Heart right ventricle (tissue), 16 donors: ENCODE data around the gene APOL3. TPM values are rescaled to one million over a fixed set of nuclear protein-coding genes. Genes with fewer than 3 reads are reported as not detected.

Experiments used
- ATAC-seq, 8 donors: fragments of 200-7000 bp; cut with Tn5 transposase; one replicate each; pipeline ENCODE4 v1.9.1; 2020; ENCODE audit warnings: mild to moderate bottlenecking in 8 of 8, moderate library complexity in 8 of 8, moderate number of reproducible peaks in 1 of 8
- DNase-seq, 2 donors: peaks; one replicate each; pipeline ENCODE4 v3.0.0-alpha.2; 2020
- H3K27ac ChIP-seq, 10 donors: fragments of 200-600 bp; sonication (generic) in 2 of 10; one replicate each; pipeline versions ENCODE4 v1.5.0 to v1.8.0; 2020 to 2022; ENCODE audit warnings: mild to moderate bottlenecking in 3 of 10
- H3K27me3 ChIP-seq, 7 donors: fragments of 200-600 bp; one replicate each; pipeline ENCODE4 v1.8.0; 2021 to 2022; ENCODE audit warnings: mild to moderate bottlenecking in 2 of 7
- H3K36me3 ChIP-seq, 9 donors: fragments of 200-600 bp; sonication (generic) in 1 of 9; one replicate each; pipeline versions ENCODE4 v1.5.0 to v1.8.0; 2020 to 2022; ENCODE audit warnings: mild to moderate bottlenecking in 2 of 9
- H3K4me1 ChIP-seq, 9 donors: fragments of 200-600 bp; sonication (generic) in 1 of 9; one replicate each; pipeline versions ENCODE4 v1.5.0 to v1.8.0; 2020 to 2022; ENCODE audit warnings: mild to moderate bottlenecking in 4 of 9
- H3K4me3 ChIP-seq, 10 donors: fragments of 200-600 bp; sonication (generic) in 2 of 10; one replicate each; pipeline versions ENCODE4 v1.5.0 to v1.8.0; 2020 to 2022; ENCODE audit warnings: mild to moderate bottlenecking in 7 of 10, moderate library complexity in 2 of 10
- H3K9me3 ChIP-seq, 11 donors: fragments of 200-600 bp in 10 of 11; sonication (generic) in 2 of 11; one replicate each; pipeline versions ENCODE4 v1.5.0 to v1.8.0; 2013 to 2022; ENCODE audit warnings: mild to moderate bottlenecking in 2 of 11, control low read depth in 1 of 11, moderate library complexity in 1 of 11
- WGBS, 2 donors: extraction: QIAGEN DNeasy Blood & Tissue Kit; methylation state at CpG; one replicate each; pipeline ENCODE4 v1.1.7; 2013; ENCODE audit warnings: inconsistent platforms in 1 of 2; 5-methylcytosine and 5-hydroxymethylcytosine counted together
- intact Hi-C, 10 donors: fragments of 100-400 bp; cut with DNase I; formaldehyde crosslinking; loops; one replicate each; pipeline versions ENCODE4 v1.11.1 to v1.14.2; 2022
- polyA plus RNA-seq, 2 donors: library from polyadenylated mRNA; stranded (reverse); fragments of 200-250 nt; gene quantifications; one replicate each; pipeline ENCODE4 v1.2.3, GENCODE V29; 2013
- total RNA-seq, 10 donors: library from RNA; stranded (reverse); fragmentation: NEBNext Ultra II Directional in 3 of 10; extraction: Animal tissue kit (Norgen Biotek cat#: 25700) in 3 of 10; gene quantifications; one replicate each; pipeline versions ENCODE4 v1.2.1 to v1.2.4, GENCODE V29; 2021 to 2023
- TF ChIP-seq, protein P1 (sequence below), 9 donors: fragments of 200-600 bp; sonication (generic) in 2 of 9; IDR thresholded peaks; one replicate each; pipeline versions ENCODE4 v1.5.0 to v1.8.0; 2021 to 2022; ENCODE audit warnings: antibody characterized with exemption in 9 of 9, mild to moderate bottlenecking in 5 of 9, moderate library complexity in 1 of 9
- donor health status: Arrhythmogenic right ventricular cardiomyopathy.
- donor health status: ischemic (EF 13 %, LVEDD 7.1; RV severe dilation, severe dysfunction).
- donor health status: healthy with polysubstance abuse.
- donor health status: DM: no; HTN: yes; CAD: no.
- donor health status: DM: no; HTN: no; CAD: no.
- donor health status: ischemic (EF 25% LVEDD 6.9; RV normal size, moderate dysfunction).
- donor health status: ischemic (EF 25% LVEDD 5.7; RV mildly dilated, moderate dysfunction).
- donor health status: healthy.
- donor health status: DM: yes; HTN: yes; CAD: no.
- donor health status: Ischemic cardiomyopathy.
- donor health status: ischemic (EF 35%, LVEDD 5.7; RV mildly dilated, moderate dysfunction).
- donor health status: nonischemic (EF 11% LVEDD 7.7; RV severe dilation, severe dysfunction).
- donor health status: DM: yes; HTN: yes; CAD: no.
- donor health status: PGD.
- donor health status: ischemic (EF 29% LVEDD 5.4; RV normal size, mild dysfunction).
- donor health status: nonischemic (EF 23%, LVEDD 6.1; RV moderate dilation, normal function).

Gene APOL3
- total and polyA plus RNA-seq, 12 donors = 17.1 to 65.9 (median 24.6) TPM

- Histone ChIP-seq H3K4me3 (no peak overlapping the region), H3K27me3 (no peaks in the 10 kb centered on the region), H3K4me1 (peaks cover 0 to 28% (median 0%) of the 10 kb centered on the region in 9 donors), H3K9me3 (no peaks in the 10 kb centered on the region), H3K27ac (peak overlapping the region in 2 of 10 donors; percentile 34 to 56), H3K36me3 (peaks cover 0 to 23% (median 12%) of the 10 kb centered on the region in 9 donors)
- intact Hi-C loops = loop anchor here in 1 of 10 donors (10.0 kb wide), 1 partner anchor 712 kb away; no protein-coding TSS in a partner anchor
- TF ChIP-seq, protein P1, sequence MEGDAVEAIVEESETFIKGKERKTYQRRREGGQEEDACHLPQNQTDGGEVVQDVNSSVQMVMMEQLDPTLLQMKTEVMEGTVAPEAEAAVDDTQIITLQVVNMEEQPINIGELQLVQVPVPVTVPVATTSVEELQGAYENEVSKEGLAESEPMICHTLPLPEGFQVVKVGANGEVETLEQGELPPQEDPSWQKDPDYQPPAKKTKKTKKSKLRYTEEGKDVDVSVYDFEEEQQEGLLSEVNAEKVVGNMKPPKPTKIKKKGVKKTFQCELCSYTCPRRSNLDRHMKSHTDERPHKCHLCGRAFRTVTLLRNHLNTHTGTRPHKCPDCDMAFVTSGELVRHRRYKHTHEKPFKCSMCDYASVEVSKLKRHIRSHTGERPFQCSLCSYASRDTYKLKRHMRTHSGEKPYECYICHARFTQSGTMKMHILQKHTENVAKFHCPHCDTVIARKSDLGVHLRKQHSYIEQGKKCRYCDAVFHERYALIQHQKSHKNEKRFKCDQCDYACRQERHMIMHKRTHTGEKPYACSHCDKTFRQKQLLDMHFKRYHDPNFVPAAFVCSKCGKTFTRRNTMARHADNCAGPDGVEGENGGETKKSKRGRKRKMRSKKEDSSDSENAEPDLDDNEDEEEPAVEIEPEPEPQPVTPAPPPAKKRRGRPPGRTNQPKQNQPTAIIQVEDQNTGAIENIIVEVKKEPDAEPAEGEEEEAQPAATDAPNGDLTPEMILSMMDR (IDR thresholded peaks at IDR 0.05) = no peak
- peak in 2 of 8 donors; percentile 17 to 47 for ATAC-seq
- WGBS, 2 donors = 76 to 78% methylated on average over 2 of the region's 2 CpGs
- DNase-seq = no peak
Observed at GRCh38 chr22:36136988-36137387, 23.6 kb downstream of the APOL3 start.

DNA sequence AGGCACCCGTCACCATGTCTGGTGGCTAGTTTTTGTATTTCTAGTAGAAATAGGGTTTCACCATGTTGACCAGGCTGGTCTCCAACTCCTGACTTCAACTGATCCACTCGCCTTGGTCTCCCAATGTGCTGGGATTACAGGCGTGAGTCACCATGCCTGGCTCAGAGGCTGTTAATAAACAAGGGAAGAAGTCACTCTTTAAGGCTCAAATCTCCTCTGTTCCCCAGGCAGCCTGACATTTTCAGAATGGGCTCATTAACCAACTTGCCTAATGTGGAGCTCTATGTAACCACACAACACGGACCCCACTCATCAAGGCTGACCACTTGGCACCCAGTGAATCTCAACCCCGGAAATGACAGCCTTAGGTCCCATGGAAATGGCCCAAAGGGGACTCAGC is 24.1 kb downstream of the APOL3 start:
- WGBS, 2 donors = 78 to 86% methylated on average over 5 of the region's 5 CpGs
- TF ChIP-seq, protein P1 (IDR thresholded peaks at IDR 0.05) = no peak
- Histone ChIP-seq H3K4me3 (no peak overlapping the region), H3K27me3 (no peaks in the 10 kb centered on the region), H3K36me3 (peaks cover 0 to 18% (median 7%) of the 10 kb centered on the region in 9 donors), H3K27ac (peak overlapping the region in 2 of 10 donors; percentile 34 to 56), H3K9me3 (no peaks in the 10 kb centered on the region), H3K4me1 (peaks cover 0 to 28% (median 0%) of the 10 kb centered on the region in 9 donors)
- DNase-seq (no peak), ATAC-seq (peak in 4 of 8 donors; percentile 20 to 68 (median 44))
- intact Hi-C loops = loop anchor here in 1 of 10 donors (10.0 kb wide), 1 partner anchor 712 kb away; no protein-coding TSS in a partner anchor

GRCh38 chr22:36135306-36135980 is 25.1 kb downstream of the APOL3 start:
- ATAC-seq (no peak), DNase-seq (no peak)
- H3K27me3 ChIP-seq = no peaks in the 10 kb centered on the region
- H3K9me3 ChIP-seq = no peaks in the 10 kb centered on the region
- H3K36me3 ChIP-seq = peaks cover 0 to 8% (median 0%) of the 10 kb centered on the region in 9 donors
- no peak overlapping the region for H3K27ac ChIP-seq
- H3K4me3 ChIP-seq = no peak overlapping the region
- peaks cover 0 to 28% (median 0%) of the 10 kb centered on the region in 9 donors for H3K4me1 ChIP-seq
- 84 to 87% methylated on average over 16 of the region's 16 CpGs for WGBS, 2 donors
- TF ChIP-seq, protein P1 (IDR thresholded peaks at IDR 0.05) = no peak
- intact Hi-C loops = loop anchor here in 1 of 10 donors (10.0 kb wide), 1 partner anchor 711 kb away; no protein-coding TSS in a partner anchor

DNA sequence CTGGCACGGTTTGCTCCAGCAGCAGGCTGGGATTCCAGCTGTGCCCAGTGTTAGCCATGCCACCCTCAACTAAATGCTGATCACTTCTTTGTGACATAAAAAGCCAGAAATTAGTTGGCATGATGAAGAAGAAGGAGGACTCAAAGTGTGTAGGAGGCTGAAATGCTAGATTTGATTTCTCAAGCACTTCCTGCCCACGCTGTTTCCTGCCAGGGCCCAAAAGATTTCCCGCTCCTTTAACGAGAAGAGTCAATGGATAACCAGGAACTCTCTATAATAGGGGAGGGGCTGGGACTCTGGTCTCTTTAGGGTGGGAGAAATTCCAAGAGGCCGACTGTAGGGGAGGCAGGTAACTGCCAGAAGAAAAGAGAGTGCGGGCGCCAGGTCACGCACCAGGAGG is 26.4 kb downstream of the APOL3 start:
- intact Hi-C loops = loop anchor here in 1 of 10 donors (10.0 kb wide), 1 partner anchor 709 kb away; no protein-coding TSS in a partner anchor
- ATAC-seq = no peak
- TF ChIP-seq, protein P1 (IDR thresholded peaks at IDR 0.05) = no peak
- H3K36me3 ChIP-seq = no peaks in the 10 kb centered on the region
- no peak for DNase-seq
- peaks cover 0 to 28% (median 0%) of the 10 kb centered on the region in 9 donors for H3K4me1 ChIP-seq
- no peaks in the 10 kb centered on the region for H3K27me3 ChIP-seq
- no peak overlapping the region for H3K27ac ChIP-seq
- H3K9me3 ChIP-seq = no peaks in the 10 kb centered on the region
- H3K4me3 ChIP-seq = no peak overlapping the region
- WGBS, 2 donors = 69 to 71% methylated on average over 8 of the region's 8 CpGs
